Bronchial epithelial cell (primary cell): ENCODE results near the gene IVL. TPM values are rescaled to one million over a fixed set of nuclear protein-coding genes. Genes with fewer than 3 reads are reported as not detected.

Experiments
- DNase-seq: peaks from one replicate; pipeline ENCODE4 v3.0.0-alpha.2; 2010; ENCODE audit warnings: low read depth
- FAIRE-seq: peaks from 2 replicates; lab custom pipeline; 2011; peaks lifted over from hg19 to GRCh38; lab: Jason Lieb, UNC
- H3K27me3 ChIP-seq: 2 replicates; pipeline ENCODE4 v1.5.1; 2011; ENCODE audit warnings: low read length; ENCODE audit not compliant: control insufficient read depth, insufficient read depth
- H3K36me3 ChIP-seq: 2 replicates; pipeline ENCODE4 v1.5.1; 2011; ENCODE audit warnings: low read length; ENCODE audit not compliant: control insufficient read depth, insufficient read depth
- H3K4me3 ChIP-seq: 2 replicates; pipeline ENCODE4 v1.5.1; 2011; ENCODE audit warnings: mild to moderate bottlenecking, low read depth, low read length, control low read depth
- total RNA-seq: library from RNA; depleted of rRNA; stranded (reverse); fragments of >200 nt; gene quantifications from 2 replicates; pipeline ENCODE4 v1.2.1, GENCODE V29; 2014
- TF ChIP-seq, protein P1 (sequence below): IDR thresholded peaks from 2 replicates; pipeline ENCODE4 v1.5.1; 2011; ENCODE audit warnings: mild to moderate bottlenecking, moderate library complexity, low read length, control low read depth, inconsistent platforms; ENCODE audit not compliant: insufficient read depth, severe bottlenecking

The IVL gene
- total RNA-seq, 1 donor from 2014 or later, result 1.6 TPM

DNA sequence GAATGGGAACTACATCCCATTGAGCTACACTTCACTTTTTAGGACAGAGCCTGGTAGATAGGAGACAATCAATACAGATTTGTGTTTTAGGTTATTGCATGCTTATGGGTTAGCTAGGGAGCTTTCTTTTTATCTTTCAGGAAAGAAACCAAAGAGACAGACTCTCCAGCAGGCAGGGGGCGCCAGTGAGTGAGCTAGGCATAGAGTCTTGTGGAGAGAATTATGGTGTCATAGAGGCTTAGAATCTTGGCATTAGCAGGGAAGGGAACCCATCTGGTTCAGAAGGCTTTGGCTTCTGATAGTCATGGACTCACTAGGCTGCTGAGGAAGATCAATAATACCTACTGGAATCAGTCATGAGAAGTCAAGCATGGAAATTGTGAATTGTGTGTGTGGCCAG lies 30.3 kb upstream of the IVL start, which contains the start of gene SMCP:
TSS of gene SMCP (plus strand) at position 281 of the 400 bp plus-strand sequence. CDS start 6,101 bp downstream, outside the sequence.
- DNase-seq (no peak), FAIRE-seq (no peak)
- Histone ChIP-seq H3K36me3 (no peaks in the 10 kb centered on the region), H3K27me3 (no peaks in the 10 kb centered on the region), H3K4me3 (no peak within 1 kb of the TSS)
- TF ChIP-seq, protein P1, sequence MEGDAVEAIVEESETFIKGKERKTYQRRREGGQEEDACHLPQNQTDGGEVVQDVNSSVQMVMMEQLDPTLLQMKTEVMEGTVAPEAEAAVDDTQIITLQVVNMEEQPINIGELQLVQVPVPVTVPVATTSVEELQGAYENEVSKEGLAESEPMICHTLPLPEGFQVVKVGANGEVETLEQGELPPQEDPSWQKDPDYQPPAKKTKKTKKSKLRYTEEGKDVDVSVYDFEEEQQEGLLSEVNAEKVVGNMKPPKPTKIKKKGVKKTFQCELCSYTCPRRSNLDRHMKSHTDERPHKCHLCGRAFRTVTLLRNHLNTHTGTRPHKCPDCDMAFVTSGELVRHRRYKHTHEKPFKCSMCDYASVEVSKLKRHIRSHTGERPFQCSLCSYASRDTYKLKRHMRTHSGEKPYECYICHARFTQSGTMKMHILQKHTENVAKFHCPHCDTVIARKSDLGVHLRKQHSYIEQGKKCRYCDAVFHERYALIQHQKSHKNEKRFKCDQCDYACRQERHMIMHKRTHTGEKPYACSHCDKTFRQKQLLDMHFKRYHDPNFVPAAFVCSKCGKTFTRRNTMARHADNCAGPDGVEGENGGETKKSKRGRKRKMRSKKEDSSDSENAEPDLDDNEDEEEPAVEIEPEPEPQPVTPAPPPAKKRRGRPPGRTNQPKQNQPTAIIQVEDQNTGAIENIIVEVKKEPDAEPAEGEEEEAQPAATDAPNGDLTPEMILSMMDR, result peak; percentile 40

GRCh38 chr1:152879559-152880198 lies 28.7 kb upstream of the IVL start:
- FAIRE-seq (peak; percentile 62), DNase-seq (no peak)
- TF ChIP-seq, protein P1, result no peak
- H3K4me3 ChIP-seq, result no peak overlapping the region
- H3K36me3 ChIP-seq, result no peaks in the 10 kb centered on the region
- H3K27me3 ChIP-seq, result no peaks in the 10 kb centered on the region

GRCh38 chr1:152880316-152880715 lies 28.0 kb upstream of the IVL start:
- FAIRE-seq (peak; percentile 79), DNase-seq (peak; percentile 95)
- Histone ChIP-seq H3K4me3 (no peak overlapping the region), H3K27me3 (no peaks in the 10 kb centered on the region), H3K36me3 (no peaks in the 10 kb centered on the region)
- TF ChIP-seq, protein P1, result no peak

DNA sequence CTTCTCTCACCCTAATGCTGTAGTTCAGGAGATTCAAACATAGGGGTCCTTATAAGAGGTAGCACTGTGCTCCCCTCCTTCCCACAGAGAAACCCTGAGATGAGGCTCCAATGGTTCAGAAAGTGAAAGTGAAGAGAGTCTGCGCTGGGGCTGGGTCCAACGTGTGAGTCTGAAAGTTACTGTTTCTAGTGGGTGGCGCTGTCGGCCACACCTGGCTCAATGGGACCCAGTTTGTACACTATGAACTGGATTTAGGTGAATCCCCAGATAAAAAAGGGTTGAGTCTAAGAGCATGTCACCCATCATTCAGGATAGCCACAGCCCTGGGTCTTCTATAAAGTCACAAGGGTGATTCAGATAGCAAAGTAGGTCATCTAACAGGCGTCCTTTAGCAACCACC lies 27.4 kb upstream of the IVL start:
- no peaks in the 10 kb centered on the region for H3K36me3 ChIP-seq
- no peaks in the 10 kb centered on the region for H3K27me3 ChIP-seq
- FAIRE-seq (peak; percentile 36), DNase-seq (no peak)
- TF ChIP-seq, protein P1, result no peak
- H3K4me3 ChIP-seq, result no peak overlapping the region

DNA sequence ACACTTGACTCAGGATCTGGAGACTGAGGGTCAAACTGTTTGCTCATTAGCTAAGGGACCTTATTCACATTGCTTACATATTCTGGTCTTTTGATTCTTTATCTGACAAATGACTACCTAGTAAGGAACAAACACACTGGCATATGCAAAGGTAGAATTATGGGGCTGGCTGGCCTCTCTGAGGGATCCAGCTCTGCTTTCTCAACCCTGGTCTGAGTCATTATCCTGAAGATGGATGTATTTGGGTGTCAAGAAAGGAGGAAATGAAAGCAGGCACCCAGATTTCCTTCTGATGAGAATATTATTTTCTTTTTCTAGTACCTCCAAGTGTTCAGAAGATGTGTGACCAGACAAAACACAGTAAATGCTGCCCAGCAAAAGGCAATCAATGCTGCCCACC lies 24.3 kb upstream of the IVL start:
- no peaks in the 10 kb centered on the region for H3K36me3 ChIP-seq
- TF ChIP-seq, protein P1, result no peak
- peak; percentile 57 for DNase-seq
- no peaks in the 10 kb centered on the region for H3K27me3 ChIP-seq
- FAIRE-seq, result no peak
- H3K4me3 ChIP-seq, result no peak overlapping the region

- Histone ChIP-seq H3K27me3 (no peaks in the 10 kb centered on the region), H3K36me3 (no peaks in the 10 kb centered on the region), H3K4me3 (no peak overlapping the region)
- no peak for FAIRE-seq
- no peak for DNase-seq
- TF ChIP-seq, protein P1, result no peak
Observed at GRCh38 chr1:152884506-152884905, 23.8 kb upstream of the IVL start.
